Esophagus (tissue), 2 donors: ENCODE results near the gene SWSAP1. TPM values are rescaled to one million over a fixed set of nuclear protein-coding genes. Genes with fewer than 3 reads are reported as not detected.

ENCODE experiments used
- H3K27ac ChIP-seq, 2 donors: one replicate each; pipeline ENCODE4 v1.5.1; 2013; ENCODE audit warnings: low read depth in 2 of 2, mild to moderate bottlenecking in 2 of 2, inconsistent platforms in 1 of 2, low read length in 1 of 2, moderate library complexity in 1 of 2
- H3K27me3 ChIP-seq, 2 donors: one replicate each; pipeline ENCODE4 v1.6.1; 2013; ENCODE audit warnings: low read length in 2 of 2, control low read depth in 1 of 2, mild to moderate bottlenecking in 1 of 2; ENCODE audit not compliant: insufficient read depth in 2 of 2, control insufficient read depth in 1 of 2
- H3K36me3 ChIP-seq, 2 donors: one replicate each; pipeline ENCODE4 v1.6.1; 2013; ENCODE audit warnings: low read length in 1 of 2; ENCODE audit not compliant: control insufficient read depth in 2 of 2, insufficient read depth in 2 of 2
- H3K4me1 ChIP-seq, 2 donors: one replicate each; pipeline ENCODE4 v1.6.1; 2013; ENCODE audit warnings: low read length in 1 of 2; ENCODE audit not compliant: control insufficient read depth in 2 of 2, insufficient read depth in 2 of 2
- H3K4me3 ChIP-seq, 2 donors: one replicate each; pipeline ENCODE4 v1.5.1; 2013; ENCODE audit warnings: low read length in 2 of 2, mild to moderate bottlenecking in 2 of 2, low read depth in 1 of 2, moderate library complexity in 1 of 2
- H3K9me3 ChIP-seq, 2 donors: one replicate each; pipeline ENCODE4 v1.6.1; 2013; ENCODE audit warnings: mild to moderate bottlenecking in 2 of 2, low read depth in 1 of 2, low read length in 1 of 2, moderate library complexity in 1 of 2; ENCODE audit not compliant: control insufficient read depth in 2 of 2, insufficient read depth in 1 of 2
- WGBS, 2 donors: extraction: QIAGEN DNeasy Blood & Tissue Kit; methylation state at CpG; one replicate each; pipeline ENCODE4 v1.1.7; 2013; 5-methylcytosine and 5-hydroxymethylcytosine counted together
- polyA plus RNA-seq, 2 donors: library from polyadenylated mRNA; stranded (reverse); fragments of 200-250 nt; gene quantifications; one replicate each; pipeline ENCODE4 v1.2.3, GENCODE V29; 2013
- donor health status: healthy with polysubstance abuse.
- donor health status: Bipolar disorder and iron deficiency.

SWSAP1 gene
- polyA plus RNA-seq, 2 donors = 2.2 to 2.8 TPM

GRCh38 chr19:11420429-11421370, 46.2 kb downstream of the SWSAP1 start:
- Histone ChIP-seq H3K4me3 (no peak overlapping the region), H3K27me3 (no peaks in the 10 kb centered on the region), H3K27ac (no peak overlapping the region), H3K36me3 (no peaks in the 10 kb centered on the region), H3K4me1 (peaks cover 8 to 20% of the 10 kb centered on the region in 2 donors), H3K9me3 (peaks cover 0 to 2% of the 10 kb centered on the region in 2 donors)
- WGBS, 2 donors = 8 to 18% methylated on average over 46 of the region's 46 CpGs

- H3K27ac ChIP-seq = peak overlapping the region in 1 of 2 donors; percentile 16
- no peaks in the 10 kb centered on the region for H3K36me3 ChIP-seq
- H3K4me1 ChIP-seq = peaks cover 8 to 20% of the 10 kb centered on the region in 2 donors
- no peaks in the 10 kb centered on the region for H3K27me3 ChIP-seq
- peaks cover 0 to 2% of the 10 kb centered on the region in 2 donors for H3K9me3 ChIP-seq
- H3K4me3 ChIP-seq = no peak overlapping the region
- WGBS, 2 donors = 17 to 23% methylated on average over 36 of the region's 36 CpGs
Observed at GRCh38 chr19:11421371-11422098, 47.1 kb downstream of the SWSAP1 start.

- H3K9me3 ChIP-seq = peaks cover 0 to 2% of the 10 kb centered on the region in 2 donors
- no peaks in the 10 kb centered on the region for H3K36me3 ChIP-seq
- WGBS, 2 donors = 6 to 10% methylated on average over 44 to 56 of the region's 56 CpGs
- peak overlapping the region in 1 of 2 donors; percentile 13 for H3K4me3 ChIP-seq
- H3K27me3 ChIP-seq = no peaks in the 10 kb centered on the region
- H3K27ac ChIP-seq = peak overlapping the region in 1 of 2 donors; percentile 16
- peaks cover 8 to 20% of the 10 kb centered on the region in 2 donors for H3K4me1 ChIP-seq
Observed at GRCh38 chr19:11422163-11423065, 47.9 kb downstream of the SWSAP1 start.

- Histone ChIP-seq H3K27me3 (no peaks in the 10 kb centered on the region), H3K36me3 (no peaks in the 10 kb centered on the region), H3K4me1 (peaks cover 8 to 20% of the 10 kb centered on the region in 2 donors), H3K27ac (no peak overlapping the region), H3K9me3 (peaks cover 0 to 2% of the 10 kb centered on the region in 2 donors), H3K4me3 (no peak overlapping the region)
- WGBS, 2 donors = 48% methylated on average over 27 of the region's 27 CpGs
Observed at GRCh38 chr19:11423164-11423790, 48.8 kb downstream of the SWSAP1 start.

GRCh38 chr19:11423791-11424181, 49.3 kb downstream of the SWSAP1 start:
- no peaks in the 10 kb centered on the region for H3K27me3 ChIP-seq
- no peaks in the 10 kb centered on the region for H3K36me3 ChIP-seq
- 12 to 13% methylated on average over 17 to 22 of the region's 22 CpGs for WGBS, 2 donors
- no peak overlapping the region for H3K27ac ChIP-seq
- peaks cover 0 to 2% of the 10 kb centered on the region in 2 donors for H3K9me3 ChIP-seq
- peaks cover 8 to 16% of the 10 kb centered on the region in 2 donors for H3K4me1 ChIP-seq
- H3K4me3 ChIP-seq = no peak overlapping the region

Other genes starting within 250 kb of the SWSAP1 start
- 10 to 100 TPM in 1 of 2 donors, 1 to 10 TPM in 1; 3.7 to 11.4 TPM for gene SPC24, start 218.9 kb upstream of the SWSAP1 start, polyA plus RNA-seq
- 10 to 100 TPM; 33.1 to 53.9 TPM for gene KANK2, start 177.1 kb upstream of the SWSAP1 start, polyA plus RNA-seq
- under 1 TPM in 1 of 2 donors, not detected in 1; 0.15 TPM for gene ANGPTL8, start 135.0 kb upstream of the SWSAP1 start, polyA plus RNA-seq
- 10 to 100 TPM; 25.8 to 53.5 TPM for gene DOCK6, start 112.1 kb upstream of the SWSAP1 start, polyA plus RNA-seq
- not detected for gene TSPAN16, start 78.5 kb upstream of the SWSAP1 start, polyA plus RNA-seq
- gene RAB3D, start 35.0 kb upstream of the SWSAP1 start, polyA plus RNA-seq = 10 to 100 TPM; 21.7 to 25.7 TPM
- 10 to 100 TPM; 39.8 to 67.1 TPM for gene TMEM205, start 28.4 kb upstream of the SWSAP1 start, polyA plus RNA-seq
- 10 to 100 TPM; 22.5 to 47.6 TPM for gene CCDC159, start 28.1 kb upstream of the SWSAP1 start, polyA plus RNA-seq
- 1 to 10 TPM; 7.3 to 8.6 TPM for gene PLPPR2, start 19.2 kb upstream of the SWSAP1 start, polyA plus RNA-seq
- 1 to 10 TPM; 1.2 to 1.4 TPM for gene EPOR, start 9.6 kb downstream of the SWSAP1 start, polyA plus RNA-seq
- gene RGL3, start 44.6 kb downstream of the SWSAP1 start, polyA plus RNA-seq = 1 to 10 TPM in 1 of 2 donors, under 1 TPM in 1; 0.87 to 3.6 TPM
- gene ODAD3, start 60.5 kb downstream of the SWSAP1 start, polyA plus RNA-seq = under 1 TPM; 0.06 to 0.20 TPM
- gene PRKCSH, start 61.0 kb downstream of the SWSAP1 start, polyA plus RNA-seq = 10 to 100 TPM; 76.7 to 86.9 TPM
- gene ELAVL3, start 106.4 kb downstream of the SWSAP1 start, polyA plus RNA-seq = not detected
- 1 to 10 TPM; 6.2 to 9.2 TPM for gene ZNF653, start 131.2 kb downstream of the SWSAP1 start, polyA plus RNA-seq
- 10 to 100 TPM; 36.3 to 41.2 TPM for gene ECSIT, start 154.5 kb downstream of the SWSAP1 start, polyA plus RNA-seq
- gene CNN1, start 164.2 kb downstream of the SWSAP1 start, polyA plus RNA-seq = 100 to 1,000 TPM in 1 of 2 donors, 10 to 100 TPM in 1; 85.0 to 234 TPM
- gene ELOF1, start 184.6 kb downstream of the SWSAP1 start, polyA plus RNA-seq = 10 to 100 TPM; 43.4 to 46.6 TPM
- gene ACP5, start 203.0 kb downstream of the SWSAP1 start, polyA plus RNA-seq = 10 to 100 TPM; 23.5 to 33.9 TPM
- gene ZNF627, start 222.8 kb downstream of the SWSAP1 start, polyA plus RNA-seq = 1 to 10 TPM; 2.5 to 3.0 TPM